Caco-2 (cell line): Measurements from ENCODE around the gene ZCCHC7. TPM values are rescaled to one million over a fixed set of nuclear protein-coding genes. Genes with fewer than 3 reads are reported as not detected.
"Not testable (repeated sequence)": the region's sequence is repeated elsewhere in the genome, so short reads cannot be mapped to it uniquely, and the experiment has no call there.

Source experiments
- BruUV-seq: library from RNA; stranded (reverse); fragments of 400-500 nt; replicated peaks from 2 replicates; lab custom pipeline; 2021; lab: Mats Ljungman, UMichigan
- CTCF ChIA-PET: fragments of 300-600 bp; sonication (Branson Sonifier 250); formaldehyde crosslinking; loops from one replicate; lab custom pipeline; 2022; ENCODE audit warnings: antibody characterized with exemption; lab: Charles Lee
- POLR2A ChIA-PET: fragments of 300-600 bp; sonication (Branson Sonifier 250); formaldehyde crosslinking; loops from one replicate; lab custom pipeline; 2022; ENCODE audit warnings: antibody characterized with exemption; lab: Charles Lee
- DNase-seq, 2 experiments: peaks; one replicate each; pipeline versions ENCODE4 v3.0.0 to v3.0.0-alpha.2; 2020 to 2022
- H3K27me3 ChIP-seq: replicated peaks from 2 replicates; pipeline ENCODE4 v1.6.0; 2011; ENCODE audit warnings: low read length; ENCODE audit not compliant: control insufficient read depth, insufficient read depth
- H3K36me3 ChIP-seq: 2 replicates; pipeline ENCODE4 v1.5.1; 2011; ENCODE audit warnings: low read length; ENCODE audit not compliant: control insufficient read depth, insufficient read depth
- H3K4me1 ChIP-seq: fragments of 250-450 bp; sonication (Bioruptor Pico); 2 replicates; pipeline ENCODE4 v1.5.1; 2020; ENCODE audit warnings: mild to moderate bottlenecking
- H3K4me3 ChIP-seq: 2 replicates; pipeline ENCODE4 v1.5.1; 2011; ENCODE audit warnings: low read depth, mild to moderate bottlenecking, control low read depth, low read length
- H3K9me3 ChIP-seq: fragments of 250-450 bp; sonication (Bioruptor Pico); 2 replicates; pipeline ENCODE4 v1.5.1; 2020; ENCODE audit warnings: mild to moderate bottlenecking, moderate library complexity
- H3K27ac Mint-ChIP-seq: one replicate; pipeline ENCODE4 v1.8.0; 2022; ENCODE audit warnings: mixed read lengths; ENCODE audit not compliant: unreplicated experiment
- H3K27me3 Mint-ChIP-seq: one replicate; pipeline ENCODE4 v1.8.0; 2022; ENCODE audit warnings: mixed read lengths; ENCODE audit not compliant: insufficient read depth, unreplicated experiment
- H3K36me3 Mint-ChIP-seq: one replicate; pipeline ENCODE4 v1.8.0; 2022; ENCODE audit warnings: mild to moderate bottlenecking, mixed read lengths; ENCODE audit not compliant: insufficient read depth, unreplicated experiment
- H3K4me1 Mint-ChIP-seq: one replicate; pipeline ENCODE4 v1.8.0; 2022; ENCODE audit warnings: low read depth, mixed read lengths; ENCODE audit not compliant: unreplicated experiment
- H3K4me3 Mint-ChIP-seq: one replicate; pipeline ENCODE4 v1.8.0; 2022; ENCODE audit warnings: mild to moderate bottlenecking, moderate library complexity, mixed read lengths; ENCODE audit not compliant: unreplicated experiment
- H3K9me3 Mint-ChIP-seq: one replicate; pipeline ENCODE4 v1.8.0; 2022; ENCODE audit warnings: mixed read lengths; ENCODE audit not compliant: unreplicated experiment
- intact Hi-C: fragments of 100-400 bp; cut with micrococcal nuclease; formaldehyde crosslinking; loops from one replicate; pipeline ENCODE4 v1.10.0; 2022; ENCODE audit not compliant: unreplicated experiment
- total RNA-seq: library from RNA; stranded (reverse); gene quantifications from 2 replicates; pipeline ENCODE4 v1.2.3, GENCODE V29; 2022
- TF ChIP-seq, protein P1 (sequence below), 2 experiments: fragments of 200-600 bp in 1 of 2; IDR thresholded peaks; 1 replicate in 1 of 2; 2 replicates in 1 of 2; pipeline versions ENCODE4 v1.5.1 to v1.8.0; 2011 to 2022; ENCODE audit warnings: antibody characterized with exemption in 1 of 2, control low read depth in 1 of 2, inconsistent platforms in 1 of 2, low read depth in 1 of 2, low read length in 1 of 2, mild to moderate bottlenecking in 1 of 2, moderate library complexity in 1 of 2; ENCODE audit not compliant: insufficient read depth in 1 of 2, severe bottlenecking in 1 of 2, unreplicated experiment in 1 of 2

The ZCCHC7 gene
- total RNA-seq, 1 experiment from 2014 or later = 22.0 TPM

DNA sequence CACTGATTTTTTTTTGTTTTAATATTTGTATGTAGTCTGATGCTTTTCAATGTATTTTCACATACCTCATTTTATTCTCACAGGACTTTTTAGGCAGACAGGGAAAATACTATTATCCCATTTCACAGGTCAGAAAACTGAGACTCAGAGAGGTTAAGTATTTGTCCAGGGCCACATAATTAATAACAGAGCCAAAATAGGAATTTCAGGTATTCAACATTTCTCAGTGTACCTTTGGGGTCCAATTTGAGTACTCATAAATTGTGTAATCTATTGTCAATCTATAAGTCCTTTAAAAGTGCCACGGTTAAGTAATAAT is 181.4 kb downstream of the ZCCHC7 start:
- POLR2A ChIA-PET = no interaction called here

GRCh38 chr9:37302277-37302676 is 181.9 kb downstream of the ZCCHC7 start:
- no peak for DNase-seq
- TF ChIP-seq, protein P1, sequence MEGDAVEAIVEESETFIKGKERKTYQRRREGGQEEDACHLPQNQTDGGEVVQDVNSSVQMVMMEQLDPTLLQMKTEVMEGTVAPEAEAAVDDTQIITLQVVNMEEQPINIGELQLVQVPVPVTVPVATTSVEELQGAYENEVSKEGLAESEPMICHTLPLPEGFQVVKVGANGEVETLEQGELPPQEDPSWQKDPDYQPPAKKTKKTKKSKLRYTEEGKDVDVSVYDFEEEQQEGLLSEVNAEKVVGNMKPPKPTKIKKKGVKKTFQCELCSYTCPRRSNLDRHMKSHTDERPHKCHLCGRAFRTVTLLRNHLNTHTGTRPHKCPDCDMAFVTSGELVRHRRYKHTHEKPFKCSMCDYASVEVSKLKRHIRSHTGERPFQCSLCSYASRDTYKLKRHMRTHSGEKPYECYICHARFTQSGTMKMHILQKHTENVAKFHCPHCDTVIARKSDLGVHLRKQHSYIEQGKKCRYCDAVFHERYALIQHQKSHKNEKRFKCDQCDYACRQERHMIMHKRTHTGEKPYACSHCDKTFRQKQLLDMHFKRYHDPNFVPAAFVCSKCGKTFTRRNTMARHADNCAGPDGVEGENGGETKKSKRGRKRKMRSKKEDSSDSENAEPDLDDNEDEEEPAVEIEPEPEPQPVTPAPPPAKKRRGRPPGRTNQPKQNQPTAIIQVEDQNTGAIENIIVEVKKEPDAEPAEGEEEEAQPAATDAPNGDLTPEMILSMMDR (IDR thresholded peaks at IDR 0.05; ENCODE audit: insufficient read depth in 1 of 2, low read depth in 1 of 2, low read length in 1 of 2, severe bottlenecking in 1 of 2, unreplicated experiment in 1 of 2) = no peak
- POLR2A ChIA-PET = no interaction called here
- no peaks in the 10 kb centered on the region for H3K4me1 Mint-ChIP-seq
- H3K9me3 ChIP-seq = no peaks in the 10 kb centered on the region
- intact Hi-C loops = no loop called here
- no peaks in the 10 kb centered on the region for H3K36me3 Mint-ChIP-seq
- CTCF ChIA-PET = no interaction called here
- no peak overlapping the region for H3K4me3 ChIP-seq
- H3K36me3 ChIP-seq = no peaks in the 10 kb centered on the region
- no peaks in the 10 kb centered on the region for H3K27me3 ChIP-seq
- H3K27ac Mint-ChIP-seq = no peak overlapping the region
- no peaks in the 10 kb centered on the region for H3K9me3 Mint-ChIP-seq
- no TSS peak for BruUV-seq
- H3K4me3 Mint-ChIP-seq = no peak overlapping the region
- H3K4me1 ChIP-seq = no peaks in the 10 kb centered on the region
- no peaks in the 10 kb centered on the region for H3K27me3 Mint-ChIP-seq

More for the DNA sequence above, 181.4 kb downstream of the ZCCHC7 start:
- no peak for DNase-seq
- no peaks in the 10 kb centered on the region for H3K36me3 Mint-ChIP-seq
- no peaks in the 10 kb centered on the region for H3K27me3 ChIP-seq
- CTCF ChIA-PET = no interaction called here
- intact Hi-C loops = no loop called here
- no TSS peak for BruUV-seq
- H3K36me3 ChIP-seq = no peaks in the 10 kb centered on the region
- H3K4me3 ChIP-seq = no peak overlapping the region
- no peaks in the 10 kb centered on the region for H3K4me1 Mint-ChIP-seq
- no peaks in the 10 kb centered on the region for H3K9me3 Mint-ChIP-seq
- no peak overlapping the region for H3K27ac Mint-ChIP-seq
- TF ChIP-seq, protein P1 (IDR thresholded peaks at IDR 0.05; ENCODE audit: insufficient read depth in 1 of 2, low read depth in 1 of 2, low read length in 1 of 2, severe bottlenecking in 1 of 2, unreplicated experiment in 1 of 2) = no peak
- no peak overlapping the region for H3K4me3 Mint-ChIP-seq
- H3K27me3 Mint-ChIP-seq = no peaks in the 10 kb centered on the region
- no peaks in the 10 kb centered on the region for H3K9me3 ChIP-seq
- no peaks in the 10 kb centered on the region for H3K4me1 ChIP-seq

GRCh38 chr9:37303272-37303671 is 182.9 kb downstream of the ZCCHC7 start:
- H3K27ac Mint-ChIP-seq, BruUV-seq, H3K4me3 Mint-ChIP-seq, H3K36me3 Mint-ChIP-seq, H3K27me3 Mint-ChIP-seq, H3K9me3 ChIP-seq, H3K4me1 ChIP-seq, H3K4me1 Mint-ChIP-seq, DNase-seq, CTCF ChIA-PET, intact Hi-C loops, H3K36me3 ChIP-seq, H3K4me3 ChIP-seq, H3K9me3 Mint-ChIP-seq, H3K27me3 ChIP-seq, POLR2A ChIA-PET: not testable (repeated sequence)

DNA sequence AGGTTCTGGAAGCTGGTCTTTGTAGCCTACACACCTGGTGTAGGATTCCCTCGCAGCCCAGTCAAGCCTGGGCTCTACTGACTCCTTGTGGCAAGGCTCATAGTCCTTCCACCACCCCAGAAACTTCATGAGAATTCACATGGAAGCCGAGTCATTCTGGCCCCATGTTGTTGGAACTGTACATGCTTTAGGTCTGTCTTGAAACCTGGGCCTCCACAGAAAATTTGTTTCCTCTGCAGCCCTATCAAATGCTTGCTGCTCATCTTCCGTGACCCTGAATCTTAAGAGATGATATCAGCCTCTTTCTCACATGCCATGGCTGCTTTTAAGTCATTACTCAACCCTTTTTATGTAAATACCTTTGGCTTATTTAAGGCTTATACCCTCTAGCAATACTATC is 188.8 kb downstream of the ZCCHC7 start:
- ChIA-PET CTCF (no interaction called here), POLR2A (no interaction called here)
- H3K27ac Mint-ChIP-seq = no peak overlapping the region
- no peak overlapping the region for H3K4me3 Mint-ChIP-seq
- H3K27me3 Mint-ChIP-seq = no peaks in the 10 kb centered on the region
- H3K4me3 ChIP-seq = no peak overlapping the region
- peaks cover 7% of the 10 kb centered on the region for H3K4me1 Mint-ChIP-seq
- H3K27me3 ChIP-seq = no peaks in the 10 kb centered on the region
- no TSS peak for BruUV-seq
- no peaks in the 10 kb centered on the region for H3K9me3 ChIP-seq
- H3K36me3 ChIP-seq = no peaks in the 10 kb centered on the region; the same call in 1 of the 2 replicates
- TF ChIP-seq, protein P1 (IDR thresholded peaks at IDR 0.05; ENCODE audit: insufficient read depth in 1 of 2, low read depth in 1 of 2, low read length in 1 of 2, severe bottlenecking in 1 of 2, unreplicated experiment in 1 of 2) = peak; percentile 19 to 45
- no peaks in the 10 kb centered on the region for H3K9me3 Mint-ChIP-seq
- intact Hi-C loops = loop anchor here (2.0 kb wide), 1 partner anchor 230 kb away; no protein-coding TSS in a partner anchor
- H3K4me1 ChIP-seq = peaks cover 6% of the 10 kb centered on the region
- peaks cover 4% of the 10 kb centered on the region for H3K36me3 Mint-ChIP-seq
- peak; percentile 37 to 39 for DNase-seq
